ENCODE data around the gene VSTM2B. TPM values are rescaled to one million over a fixed set of nuclear protein-coding genes. Genes with fewer than 3 reads are reported as not detected.

The VSTM2B gene
- total RNA-seq, 1 experiment from 2014 or later = not detected

- CTCF ChIA-PET = interaction anchor here (1.8 to 3.6 kb wide), 2 partner anchors 66 to 106 kb away, joined by 5 to 19 read pairs; no protein-coding TSS in a partner anchor
- H3K4me3 ChIP-seq = no peak overlapping the region
- no TSS peak for BruUV-seq (replicated peaks)
Measured at GRCh38 chr19:29610213-29610573, 84.4 kb downstream of the VSTM2B start.

GRCh38 chr19:29610574-29611271 is 84.9 kb downstream of the VSTM2B start:
- TF ChIP-seq EZH2 (IDR thresholded peaks at IDR 0.05; ENCODE audit: low read depth) (no peak), CTCF (conservative IDR thresholded peaks at IDR 0.05) (peak; percentile 88)
- H3K4me2 ChIP-seq = no peak overlapping the region
- no peaks in the 10 kb centered on the region for H3K27me3 ChIP-seq (ENCODE audit: insufficient read depth, low read depth)
- no peak overlapping the region for H2AFZ ChIP-seq
- H3K27ac ChIP-seq = no peak overlapping the region
- intact Hi-C loops (cut with micrococcal nuclease; ENCODE audit: unreplicated experiment) = loop anchor here (1.0 to 2.0 kb wide), 4 partner anchors 52 to 106 kb away; no protein-coding TSS in a partner anchor
- peaks cover 13% of the 10 kb centered on the region for H3K79me2 ChIP-seq (ENCODE audit: low read depth)
- no peaks in the 10 kb centered on the region for H4K20me1 ChIP-seq (ENCODE audit: insufficient read depth)
- no peaks in the 10 kb centered on the region for H3K36me3 ChIP-seq (ENCODE audit: low read depth)
- no peak overlapping the region for H3K4me3 ChIP-seq
- BruUV-seq (replicated peaks) = no TSS peak
- no peaks in the 10 kb centered on the region for H3F3A ChIP-seq (ENCODE audit: insufficient read depth, low read depth)
- DNase-seq = peak; percentile 71 to 72
- no peaks in the 10 kb centered on the region for H3K9me3 ChIP-seq (ENCODE audit: insufficient read depth, low read depth)
- no peaks in the 10 kb centered on the region for H3K9me2 ChIP-seq (ENCODE audit: insufficient read depth)
- POLR2A ChIA-PET (ENCODE audit: unreplicated experiment) = interaction anchor here (0.7 kb wide), 1 partner anchor 61 kb away, joined by 4 read pairs; no protein-coding TSS in a partner anchor
- H3K4me1 ChIP-seq (replicated peaks; ENCODE audit: insufficient read depth) = peaks cover 7% of the 10 kb centered on the region
- CTCF ChIA-PET = interaction anchor here (0.7 to 3.6 kb wide), 4 partner anchors 10 to 106 kb away, joined by 3 to 19 read pairs (median 6); no protein-coding TSS in a partner anchor

More at GRCh38 chr19:29610213-29610573, 84.4 kb downstream of the VSTM2B start:
- peaks cover 13% of the 10 kb centered on the region for H3K79me2 ChIP-seq (ENCODE audit: low read depth)
- POLR2A ChIA-PET (ENCODE audit: unreplicated experiment) = interaction anchor here (0.7 kb wide), 1 partner anchor 61 kb away, joined by 4 read pairs; no protein-coding TSS in a partner anchor
- no peak overlapping the region for H3K4me2 ChIP-seq
- H3K9me3 ChIP-seq (ENCODE audit: insufficient read depth, low read depth) = no peaks in the 10 kb centered on the region
- H3K4me1 ChIP-seq (replicated peaks; ENCODE audit: insufficient read depth) = peaks cover 7% of the 10 kb centered on the region
- H4K20me1 ChIP-seq (ENCODE audit: insufficient read depth) = no peaks in the 10 kb centered on the region
- no peak overlapping the region for H3K27ac ChIP-seq
- H3K9me2 ChIP-seq (ENCODE audit: insufficient read depth) = no peaks in the 10 kb centered on the region
- no peak for DNase-seq
- H3F3A ChIP-seq (ENCODE audit: insufficient read depth, low read depth) = no peaks in the 10 kb centered on the region
- TF ChIP-seq EZH2 (IDR thresholded peaks at IDR 0.05; ENCODE audit: low read depth) (no peak), CTCF (conservative IDR thresholded peaks at IDR 0.05) (no peak)
- H2AFZ ChIP-seq = no peak overlapping the region
- no peaks in the 10 kb centered on the region for H3K27me3 ChIP-seq (ENCODE audit: insufficient read depth, low read depth)
- intact Hi-C loops (cut with micrococcal nuclease; ENCODE audit: unreplicated experiment) = loop anchor here (1.0 to 2.0 kb wide), 4 partner anchors 53 to 106 kb away; no protein-coding TSS in a partner anchor
- H3K36me3 ChIP-seq (ENCODE audit: low read depth) = no peaks in the 10 kb centered on the region

- H3K27me3 ChIP-seq (ENCODE audit: insufficient read depth, low read depth) = no peaks in the 10 kb centered on the region
- no peaks in the 10 kb centered on the region for H3K9me2 ChIP-seq (ENCODE audit: insufficient read depth)
- BruUV-seq (replicated peaks) = no TSS peak
- no peaks in the 10 kb centered on the region for H3K9me3 ChIP-seq (ENCODE audit: insufficient read depth, low read depth)
- peaks cover 4% of the 10 kb centered on the region; the same call in 1 of the 2 replicates for H3K79me2 ChIP-seq (ENCODE audit: low read depth)
- DNase-seq = no peak
- H3K27ac ChIP-seq = no peak overlapping the region
- no peaks in the 10 kb centered on the region for H4K20me1 ChIP-seq (ENCODE audit: insufficient read depth)
- no peak overlapping the region for H3K4me2 ChIP-seq
- H3F3A ChIP-seq (ENCODE audit: insufficient read depth, low read depth) = no peaks in the 10 kb centered on the region
- CTCF ChIA-PET = interaction anchor here (1.1 kb wide), 1 partner anchor 8 kb away, joined by 3 read pairs; no protein-coding TSS in a partner anchor
- no peaks in the 10 kb centered on the region for H3K36me3 ChIP-seq (ENCODE audit: low read depth)
- TF ChIP-seq CTCF (conservative IDR thresholded peaks at IDR 0.05) (no peak), EZH2 (IDR thresholded peaks at IDR 0.05; ENCODE audit: low read depth) (no peak)
- no peak overlapping the region for H3K4me3 ChIP-seq
- POLR2A ChIA-PET (ENCODE audit: unreplicated experiment) = no interaction called here
- H3K4me1 ChIP-seq (replicated peaks; ENCODE audit: insufficient read depth) = peaks cover 3% of the 10 kb centered on the region
- intact Hi-C loops (cut with micrococcal nuclease; ENCODE audit: unreplicated experiment) = no loop called here
- H2AFZ ChIP-seq = no peak overlapping the region
Measured at GRCh38 chr19:29612121-29612520, 86.3 kb downstream of the VSTM2B start.
